GM21737 (cell line): ENCODE data around the gene FNDC3B.

ENCODE experiments used
- ATAC-seq: cut with Tn5 transposase; IDR thresholded peaks from one replicate; pipeline ENCODE4 v1.9.1; 2021; ENCODE audit warnings: mild to moderate bottlenecking, moderate library complexity; ENCODE audit not compliant: unreplicated experiment

Gene FNDC3B

GRCh38 chr3:172410702-172411477, 371.5 kb downstream of the FNDC3B start:
- no peak for ATAC-seq

- ATAC-seq: no peak
Observed at GRCh38 chr3:172411478-172411947, 372.1 kb downstream of the FNDC3B start.

- no peak for ATAC-seq
Observed at GRCh38 chr3:172415323-172415722, 375.9 kb downstream of the FNDC3B start.

- ATAC-seq: no peak
Observed at GRCh38 chr3:172437713-172438112, 398.3 kb downstream of the FNDC3B start.

GRCh38 chr3:172438186-172438585, 398.8 kb downstream of the FNDC3B start:
- ATAC-seq: no peak

- no peak for ATAC-seq
Observed at GRCh38 chr3:172441581-172441980, 402.2 kb downstream of the FNDC3B start.

GRCh38 chr3:172442606-172443005, 403.2 kb downstream of the FNDC3B start:
- no peak for ATAC-seq

GRCh38 chr3:172444821-172445220, 405.4 kb downstream of the FNDC3B start:
- no peak for ATAC-seq

GRCh38 chr3:172446198-172446597, 406.8 kb downstream of the FNDC3B start:
- no peak for ATAC-seq

GRCh38 chr3:172447611-172448579, 408.5 kb downstream of the FNDC3B start, which contains the start of gene GHSR:
Gene GHSR, minus strand, starts transcription at chr3:172448456. Its CDS starts 43 bp downstream, at chr3:172448413.
- no peak for ATAC-seq

GRCh38 chr3:172448661-172449465, 409.5 kb downstream of the FNDC3B start:
- no peak for ATAC-seq

GRCh38 chr3:172449466-172450149, 410.2 kb downstream of the FNDC3B start:
- ATAC-seq: no peak
